Measurements from ENCODE around the gene TENT5A. TPM values are rescaled to one million over a fixed set of nuclear protein-coding genes. Genes with fewer than 3 reads are reported as not detected.

The TENT5A gene
- 4.2 TPM for polyA plus RNA-seq

GRCh38 chr6:81752084-81752920 lies at the start of gene TENT5A:
Gene TENT5A (minus strand): TSS chr6:81752681. CDS start chr6:81752141, 540 bp downstream.
- peaks cover 15 to 33% (median 21%) of the 10 kb centered on the region in 3 donors for H3K4me1 Mint-ChIP-seq
- H3K4me3 Mint-ChIP-seq, result peak within 1 kb of the TSS; percentile 94 to 99 (median 98)
- peaks cover 0 to 2% (median 0%) of the 10 kb centered on the region in 3 donors for H3K9me3 Mint-ChIP-seq
- H3K36me3 Mint-ChIP-seq, result no peaks in the 10 kb centered on the region
- H3K27me3 Mint-ChIP-seq, result peaks cover 16% of the 10 kb centered on the region
- H3K27ac Mint-ChIP-seq, result peak within 1 kb of the TSS; percentile 91 to 97 (median 92)

GRCh38 chr6:81801489-81801888 lies 49.0 kb upstream of the TENT5A start:
- Mint-ChIP-seq H3K9me3 (no peaks in the 10 kb centered on the region), H3K27ac (no peak overlapping the region), H3K36me3 (no peaks in the 10 kb centered on the region), H3K27me3 (peaks cover 3% of the 10 kb centered on the region), H3K4me3 (no peak overlapping the region), H3K4me1 (no peaks in the 10 kb centered on the region)

GRCh38 chr6:81800666-81801065 lies 48.2 kb upstream of the TENT5A start:
- H3K4me3 Mint-ChIP-seq, result no peak overlapping the region
- H3K27me3 Mint-ChIP-seq, result peaks cover 3% of the 10 kb centered on the region
- H3K4me1 Mint-ChIP-seq, result no peaks in the 10 kb centered on the region
- no peak overlapping the region for H3K27ac Mint-ChIP-seq
- H3K9me3 Mint-ChIP-seq, result peaks cover 0 to 2% (median under 1%) of the 10 kb centered on the region in 3 donors
- H3K36me3 Mint-ChIP-seq, result no peaks in the 10 kb centered on the region

GRCh38 chr6:81799323-81799722 lies 46.8 kb upstream of the TENT5A start:
- Mint-ChIP-seq H3K4me3 (no peak overlapping the region), H3K4me1 (no peaks in the 10 kb centered on the region), H3K27ac (no peak overlapping the region), H3K9me3 (peaks cover 0 to 5% (median 2%) of the 10 kb centered on the region in 3 donors), H3K36me3 (no peaks in the 10 kb centered on the region), H3K27me3 (peaks cover 3% of the 10 kb centered on the region)

GRCh38 chr6:81797591-81797990 lies 45.1 kb upstream of the TENT5A start:
- Mint-ChIP-seq H3K4me3 (no peak overlapping the region), H3K4me1 (peaks cover 0 to 2% (median 1%) of the 10 kb centered on the region in 3 donors), H3K27me3 (peaks cover 1% of the 10 kb centered on the region), H3K27ac (no peak overlapping the region), H3K36me3 (no peaks in the 10 kb centered on the region), H3K9me3 (peaks cover 0 to 5% (median 2%) of the 10 kb centered on the region in 3 donors)

- Mint-ChIP-seq H3K27ac (no peak overlapping the region), H3K4me3 (no peak overlapping the region), H3K9me3 (peaks cover 0 to 5% (median 2%) of the 10 kb centered on the region in 3 donors), H3K36me3 (no peaks in the 10 kb centered on the region), H3K4me1 (peaks cover 0 to 2% (median 1%) of the 10 kb centered on the region in 3 donors), H3K27me3 (peaks cover 1% of the 10 kb centered on the region)
Measured at GRCh38 chr6:81795890-81796289, 43.4 kb upstream of the TENT5A start.

- H3K4me3 Mint-ChIP-seq, result peak overlapping the region in 1 of 4 donors; percentile 33
- no peaks in the 10 kb centered on the region for H3K36me3 Mint-ChIP-seq
- peaks cover 0 to 5% (median 2%) of the 10 kb centered on the region in 3 donors for H3K9me3 Mint-ChIP-seq
- peaks cover 0 to 2% (median 1%) of the 10 kb centered on the region in 3 donors for H3K4me1 Mint-ChIP-seq
- H3K27ac Mint-ChIP-seq, result no peak overlapping the region
- peaks cover 1% of the 10 kb centered on the region for H3K27me3 Mint-ChIP-seq
Measured at GRCh38 chr6:81793821-81794475, 41.5 kb upstream of the TENT5A start.

GRCh38 chr6:81792826-81793225 lies 40.3 kb upstream of the TENT5A start:
- Mint-ChIP-seq H3K27me3 (no peaks in the 10 kb centered on the region), H3K36me3 (no peaks in the 10 kb centered on the region), H3K9me3 (peaks cover 0 to 5% (median 2%) of the 10 kb centered on the region in 3 donors), H3K4me3 (no peak overlapping the region), H3K4me1 (peaks cover 0 to 2% (median 1%) of the 10 kb centered on the region in 3 donors), H3K27ac (no peak overlapping the region)

GRCh38 chr6:81791756-81792155 lies 39.3 kb upstream of the TENT5A start:
- peaks cover 0 to 5% (median 2%) of the 10 kb centered on the region in 3 donors for H3K9me3 Mint-ChIP-seq
- no peaks in the 10 kb centered on the region for H3K27me3 Mint-ChIP-seq
- no peak overlapping the region for H3K4me3 Mint-ChIP-seq
- no peak overlapping the region for H3K27ac Mint-ChIP-seq
- no peaks in the 10 kb centered on the region for H3K36me3 Mint-ChIP-seq
- H3K4me1 Mint-ChIP-seq, result peaks cover 0 to 2% (median 1%) of the 10 kb centered on the region in 3 donors

GRCh38 chr6:81790034-81790433 lies 37.6 kb upstream of the TENT5A start:
- no peaks in the 10 kb centered on the region for H3K27me3 Mint-ChIP-seq
- H3K9me3 Mint-ChIP-seq, result no peaks in the 10 kb centered on the region
- H3K27ac Mint-ChIP-seq, result no peak overlapping the region
- peaks cover 0 to 5% (median 1%) of the 10 kb centered on the region in 3 donors for H3K4me1 Mint-ChIP-seq
- H3K4me3 Mint-ChIP-seq, result no peak overlapping the region
- H3K36me3 Mint-ChIP-seq, result no peaks in the 10 kb centered on the region

GRCh38 chr6:81789291-81789690 lies 36.8 kb upstream of the TENT5A start:
- Mint-ChIP-seq H3K9me3 (no peaks in the 10 kb centered on the region), H3K4me3 (no peak overlapping the region), H3K27ac (no peak overlapping the region), H3K36me3 (no peaks in the 10 kb centered on the region), H3K27me3 (no peaks in the 10 kb centered on the region), H3K4me1 (peaks cover 0 to 5% (median 1%) of the 10 kb centered on the region in 3 donors)

GRCh38 chr6:81788748-81789147 lies 36.3 kb upstream of the TENT5A start:
- Mint-ChIP-seq H3K27me3 (no peaks in the 10 kb centered on the region), H3K36me3 (no peaks in the 10 kb centered on the region), H3K9me3 (no peaks in the 10 kb centered on the region), H3K27ac (no peak overlapping the region), H3K4me3 (no peak overlapping the region), H3K4me1 (peaks cover 0 to 3% (median 0%) of the 10 kb centered on the region in 3 donors)

GRCh38 chr6:81787313-81788068 lies 35.0 kb upstream of the TENT5A start:
- Mint-ChIP-seq H3K27ac (no peak overlapping the region), H3K27me3 (no peaks in the 10 kb centered on the region), H3K4me1 (peaks cover 0 to 3% (median 0%) of the 10 kb centered on the region in 3 donors), H3K9me3 (no peaks in the 10 kb centered on the region), H3K4me3 (no peak overlapping the region), H3K36me3 (no peaks in the 10 kb centered on the region)

- no peak overlapping the region for H3K27ac Mint-ChIP-seq
- peaks cover 0 to 3% (median 0%) of the 10 kb centered on the region in 3 donors for H3K4me1 Mint-ChIP-seq
- H3K4me3 Mint-ChIP-seq, result no peak overlapping the region
- H3K9me3 Mint-ChIP-seq, result peaks cover 0 to 6% (median 0%) of the 10 kb centered on the region in 3 donors
- H3K27me3 Mint-ChIP-seq, result no peaks in the 10 kb centered on the region
- no peaks in the 10 kb centered on the region for H3K36me3 Mint-ChIP-seq
Measured at GRCh38 chr6:81786150-81786549, 33.7 kb upstream of the TENT5A start.

- Mint-ChIP-seq H3K9me3 (peaks cover 0 to 6% (median 0%) of the 10 kb centered on the region in 3 donors), H3K27me3 (no peaks in the 10 kb centered on the region), H3K27ac (no peak overlapping the region), H3K4me1 (peaks cover 0 to 3% (median 0%) of the 10 kb centered on the region in 3 donors), H3K4me3 (no peak overlapping the region), H3K36me3 (no peaks in the 10 kb centered on the region)
Measured at GRCh38 chr6:81785377-81785776, 32.9 kb upstream of the TENT5A start.
